PFSK-1 (cell line): Measurements from ENCODE around the gene ANKRD42.

Source experiments
- FOXP2 ChIP-seq: optimal IDR thresholded peaks from 2 replicates; pipeline ENCODE3; 2011; ENCODE audit warnings: borderline replicate concordance, control low read depth, inconsistent platforms; ENCODE audit not compliant: insufficient read depth; ENCODE audit errors: extremely low read length, extremely low read depth
- POLR2AphosphoS5 ChIP-seq: IDR thresholded peaks from 2 replicates; pipeline ENCODE4 v1.6.1; 2012; ENCODE audit warnings: low read depth, mild to moderate bottlenecking, control low read depth, low read length, moderate library complexity
- REST ChIP-seq, 2 experiments: IDR thresholded peaks; 2 replicates each; pipeline versions ENCODE4 v1.6.1 to v1.8.0; 2011 to 2012; ENCODE audit warnings: low read depth in 2 of 2, low read length in 2 of 2, control low read depth in 1 of 2, inconsistent platforms in 1 of 2, mild to moderate bottlenecking in 1 of 2, moderate library complexity in 1 of 2; ENCODE audit not compliant: insufficient read depth in 1 of 2
- SIN3A ChIP-seq: IDR thresholded peaks from 2 replicates; pipeline ENCODE4 v1.6.1; 2012; ENCODE audit warnings: mild to moderate bottlenecking, low read length, moderate library complexity, borderline replicate concordance; ENCODE audit not compliant: insufficient read depth
- TAF1 ChIP-seq: IDR thresholded peaks from 2 replicates; pipeline ENCODE4 v1.6.1; 2012; ENCODE audit warnings: low read length, control low read depth, borderline replicate concordance; ENCODE audit not compliant: insufficient read depth

Gene ANKRD42

GRCh38 chr11:83265331-83265730 lies 71.8 kb downstream of the ANKRD42 start:
- TF ChIP-seq SIN3A = no peak
- TF ChIP-seq TAF1 = no peak
- no peak for TF ChIP-seq REST (IDR thresholded peaks at IDR 0.05; ENCODE audit: insufficient read depth in 1 of 2, low read depth in 2 of 2, low read length in 2 of 2)
- TF ChIP-seq POLR2AphosphoS5 = no peak
- no peak for TF ChIP-seq FOXP2

GRCh38 chr11:83272627-83273026 lies 79.1 kb downstream of the ANKRD42 start:
- no peak for TF ChIP-seq TAF1
- no peak for TF ChIP-seq FOXP2
- no peak for TF ChIP-seq REST (IDR thresholded peaks at IDR 0.05; ENCODE audit: insufficient read depth in 1 of 2, low read depth in 2 of 2, low read length in 2 of 2)
- TF ChIP-seq POLR2AphosphoS5 = no peak
- TF ChIP-seq SIN3A = no peak

GRCh38 chr11:83275888-83276641 lies 82.6 kb downstream of the ANKRD42 start:
- TF ChIP-seq TAF1 = no peak
- no peak for TF ChIP-seq POLR2AphosphoS5
- no peak for TF ChIP-seq SIN3A
- no peak for TF ChIP-seq REST (IDR thresholded peaks at IDR 0.05; ENCODE audit: insufficient read depth in 1 of 2, low read depth in 2 of 2, low read length in 2 of 2)
- no peak for TF ChIP-seq FOXP2

- TF ChIP-seq SIN3A = no peak
- no peak for TF ChIP-seq FOXP2
- no peak for TF ChIP-seq TAF1
- TF ChIP-seq REST (IDR thresholded peaks at IDR 0.05; ENCODE audit: insufficient read depth in 1 of 2, low read depth in 2 of 2, low read length in 2 of 2) = no peak
- TF ChIP-seq POLR2AphosphoS5 = no peak
Measured at GRCh38 chr11:83278351-83278750, 84.8 kb downstream of the ANKRD42 start.

- TF ChIP-seq TAF1 = no peak
Measured at GRCh38 chr11:83280256-83280655, 86.7 kb downstream of the ANKRD42 start.
